ENCODE measurements around the gene DPEP2NB. TPM values are rescaled to one million over a fixed set of nuclear protein-coding genes. Genes with fewer than 3 reads are reported as not detected.
"Not testable (repeated sequence)": the region's sequence is repeated elsewhere in the genome, so short reads cannot be mapped to it uniquely, and the experiment has no call there.

The DPEP2NB gene
- total RNA-seq, 1 donor from 2014 or later, result not detected

DNA sequence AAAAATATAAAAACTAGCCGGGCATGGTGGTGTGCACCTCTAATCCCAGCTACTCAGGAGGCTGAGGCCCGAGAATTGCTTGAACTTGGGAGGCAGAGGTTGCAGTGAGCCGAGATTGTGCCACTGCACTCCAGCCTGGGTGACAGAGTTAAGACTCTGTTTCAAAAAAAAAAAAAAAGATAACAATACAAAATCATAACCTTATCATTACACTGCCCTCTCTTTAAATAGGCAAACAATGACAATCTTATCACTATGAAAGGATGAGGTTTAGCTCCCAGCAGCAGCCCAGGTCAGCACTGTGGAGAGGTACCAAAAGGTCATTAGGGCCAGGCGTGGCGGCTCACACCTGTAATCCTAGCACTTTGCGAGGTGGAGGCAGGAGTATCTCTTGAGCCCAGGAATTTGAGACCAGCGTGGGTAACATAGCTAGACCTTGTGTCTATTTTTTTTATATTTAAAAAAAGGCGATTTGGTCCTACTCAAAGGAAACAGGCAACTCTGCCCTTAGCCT lies 3.5 kb upstream of the DPEP2NB start:
- intact Hi-C loops (cut with micrococcal nuclease), result no loop called here

DNA sequence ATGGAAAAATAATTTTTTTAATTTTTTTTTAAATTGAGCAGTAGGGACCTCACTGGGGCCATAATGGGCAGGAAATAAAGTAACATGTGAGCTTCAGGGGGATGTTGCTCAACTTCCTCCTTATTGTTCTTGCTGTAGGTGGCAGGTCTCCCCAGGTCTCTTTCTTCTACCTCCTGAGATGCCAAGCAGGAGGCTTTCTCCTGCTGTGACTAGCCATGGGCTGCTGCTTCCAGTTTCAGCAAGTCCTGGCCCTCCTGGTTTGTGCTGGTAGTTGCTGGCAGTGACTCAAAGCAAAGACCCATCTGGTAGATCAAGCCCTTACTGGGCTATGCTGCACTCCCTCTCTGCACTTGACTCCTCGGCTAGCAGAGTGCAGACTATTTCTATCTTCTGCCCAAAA lies 2.3 kb downstream of the DPEP2NB start:
- intact Hi-C loops (cut with micrococcal nuclease), result no loop called here

DNA sequence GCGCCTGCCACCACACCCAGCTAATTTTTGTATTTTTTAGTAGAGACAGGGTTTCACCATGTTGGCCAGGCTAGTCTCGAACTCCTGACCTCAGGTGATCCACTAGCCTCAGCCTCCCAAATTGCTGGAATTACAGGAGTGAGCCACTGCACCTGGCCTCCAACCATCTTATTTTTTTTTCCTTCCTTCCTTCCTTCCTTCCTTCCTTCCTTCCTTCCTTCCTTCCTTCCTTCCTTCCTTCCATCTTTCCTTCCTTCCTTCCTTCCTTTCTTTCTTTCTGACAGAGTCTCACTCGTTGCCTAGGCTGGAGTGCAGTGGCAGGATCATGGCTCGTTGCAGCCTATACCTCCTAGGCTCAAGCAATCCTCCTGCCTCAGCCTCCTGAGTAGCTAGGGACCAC lies 5.8 kb downstream of the DPEP2NB start:
- intact Hi-C loops (cut with micrococcal nuclease), result not testable (repeated sequence)

DNA sequence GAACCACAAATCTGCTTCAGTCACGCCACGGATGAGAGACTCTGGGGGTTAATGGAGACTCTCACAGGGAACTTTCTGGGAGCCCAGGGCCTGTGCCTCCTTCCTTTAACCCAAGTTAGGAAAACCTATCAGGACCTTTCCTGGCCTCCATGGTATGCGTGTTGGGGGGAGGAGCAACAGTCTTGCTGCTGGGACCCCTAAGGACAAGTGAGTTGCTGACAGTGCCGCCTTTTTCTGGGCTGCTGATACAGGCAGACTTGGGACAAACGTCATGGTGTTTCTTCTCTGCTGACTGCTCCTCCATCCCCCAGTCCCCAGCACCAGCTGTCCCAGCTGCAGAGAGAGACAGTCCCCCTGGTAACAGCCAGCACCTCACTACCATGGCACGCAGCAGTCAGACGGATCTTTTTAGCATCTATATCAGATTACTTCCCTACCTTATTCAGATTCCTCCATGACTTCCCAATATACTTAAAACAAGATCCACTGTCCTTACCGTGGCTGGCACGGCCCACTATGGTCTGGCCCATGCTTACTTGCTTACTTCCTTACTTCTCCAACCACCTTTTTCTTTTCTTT lies 6.5 kb downstream of the DPEP2NB start:
- intact Hi-C loops (cut with micrococcal nuclease), result no loop called here

DNA sequence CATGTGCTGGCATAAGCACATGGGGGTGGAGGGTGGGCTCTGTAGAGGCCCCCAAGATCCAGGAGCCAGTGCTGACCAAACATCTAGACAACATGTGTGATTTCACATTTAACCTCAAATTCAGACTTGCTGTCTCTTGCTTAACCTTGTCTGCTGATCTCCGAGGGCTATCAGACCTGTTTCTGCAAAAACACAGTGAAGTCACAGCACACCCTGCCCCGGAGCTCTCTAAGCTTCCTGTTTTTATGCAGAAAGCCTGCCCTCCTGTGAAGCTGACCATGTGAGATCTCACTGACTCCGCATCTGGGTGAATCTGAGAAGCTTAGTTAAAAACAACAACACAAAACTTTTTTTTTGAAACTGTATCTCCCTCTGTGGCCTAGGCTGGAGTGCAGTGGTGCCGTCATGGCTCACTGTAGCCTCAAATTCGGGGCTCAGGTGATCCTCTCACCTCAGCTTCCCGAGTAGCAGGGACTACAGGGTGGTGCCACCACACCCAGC lies 9.9 kb downstream of the DPEP2NB start:
- intact Hi-C loops (cut with micrococcal nuclease), result no loop called here

DNA sequence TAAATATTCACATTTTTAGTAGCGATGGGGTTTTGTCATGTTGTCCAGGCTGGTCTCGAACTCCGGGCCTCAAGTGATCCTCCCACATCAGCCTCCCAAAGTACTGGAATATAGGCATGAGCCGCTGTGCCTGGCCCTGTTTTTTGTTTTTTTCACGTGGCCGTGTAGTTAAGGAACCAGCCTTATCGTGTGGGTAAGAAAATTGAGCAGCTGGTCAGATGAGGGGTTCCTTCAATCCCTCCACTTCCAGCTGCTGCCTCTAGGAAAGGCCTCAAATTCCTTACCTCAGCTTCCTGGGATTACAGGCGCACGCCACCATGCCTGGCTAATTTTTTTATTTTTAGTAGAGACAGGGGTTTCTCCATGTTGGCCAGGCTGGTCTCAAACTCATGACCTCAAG lies 10.5 kb downstream of the DPEP2NB start:
- intact Hi-C loops (cut with micrococcal nuclease), result no loop called here

DNA sequence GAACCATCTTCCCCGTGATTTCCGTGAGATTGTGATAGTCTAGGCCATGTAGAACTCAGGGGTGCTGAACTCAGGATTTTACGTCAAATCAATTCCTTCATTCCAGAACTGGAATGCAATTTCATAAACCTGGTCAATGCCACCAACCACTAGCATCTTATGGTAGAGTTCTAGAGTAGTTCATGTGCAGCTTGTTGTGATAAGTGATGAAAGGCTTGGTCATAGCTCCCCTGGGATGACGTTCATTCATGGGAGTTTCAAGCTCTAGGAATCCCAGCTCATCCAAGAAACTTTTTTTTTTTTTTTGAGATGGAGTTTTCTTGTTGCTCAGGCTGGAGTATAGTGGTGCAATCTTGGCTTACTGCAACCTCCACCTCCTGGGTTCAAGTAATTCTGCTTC lies 12.7 kb downstream of the DPEP2NB start:
- intact Hi-C loops (cut with micrococcal nuclease), result no loop called here

DNA sequence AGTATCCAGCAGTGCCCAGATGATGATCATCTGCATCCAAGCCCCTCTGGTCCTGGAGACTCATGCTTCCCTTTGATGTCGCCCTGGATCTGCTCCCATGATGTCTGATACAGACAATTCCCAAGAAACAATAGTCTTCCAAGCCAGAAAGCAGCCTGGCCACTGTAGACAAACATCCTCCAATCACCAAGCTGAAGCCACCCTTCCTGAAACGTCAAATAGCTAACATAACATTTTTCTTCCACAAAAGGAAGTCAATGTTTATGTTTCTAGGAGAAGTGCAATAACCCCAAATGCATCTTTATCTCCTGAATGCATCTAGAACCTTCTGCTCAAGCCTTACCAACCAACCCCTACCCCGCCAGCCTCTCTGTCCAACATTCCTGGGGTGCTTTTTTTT lies 15.3 kb downstream of the DPEP2NB start:
- intact Hi-C loops (cut with micrococcal nuclease), result no loop called here

DNA sequence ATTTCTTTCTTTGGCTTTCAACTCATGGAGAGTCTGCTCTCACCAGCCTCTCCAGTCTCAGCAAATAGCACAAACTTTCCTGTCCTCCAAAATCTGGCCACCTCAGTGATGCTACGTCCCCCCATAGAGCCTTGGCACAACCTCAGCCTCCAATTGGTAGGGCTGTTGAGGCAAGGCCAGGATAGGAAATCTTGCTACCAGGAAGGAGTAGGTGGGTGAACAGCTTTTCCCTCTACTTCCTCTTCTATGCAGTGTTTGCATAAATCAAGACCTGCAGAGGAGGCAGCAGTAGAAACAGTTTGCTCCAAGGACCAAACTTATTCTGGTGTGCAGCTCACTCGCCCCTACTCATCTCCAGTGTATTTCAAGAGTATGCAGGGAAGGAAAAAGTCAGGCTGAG lies 15.7 kb downstream of the DPEP2NB start:
- intact Hi-C loops (cut with micrococcal nuclease), result loop anchor here (10.0 kb wide), 1 partner anchor 1135 kb away; the partner anchor contains the start of genes CHTF8 and UTP4

DNA sequence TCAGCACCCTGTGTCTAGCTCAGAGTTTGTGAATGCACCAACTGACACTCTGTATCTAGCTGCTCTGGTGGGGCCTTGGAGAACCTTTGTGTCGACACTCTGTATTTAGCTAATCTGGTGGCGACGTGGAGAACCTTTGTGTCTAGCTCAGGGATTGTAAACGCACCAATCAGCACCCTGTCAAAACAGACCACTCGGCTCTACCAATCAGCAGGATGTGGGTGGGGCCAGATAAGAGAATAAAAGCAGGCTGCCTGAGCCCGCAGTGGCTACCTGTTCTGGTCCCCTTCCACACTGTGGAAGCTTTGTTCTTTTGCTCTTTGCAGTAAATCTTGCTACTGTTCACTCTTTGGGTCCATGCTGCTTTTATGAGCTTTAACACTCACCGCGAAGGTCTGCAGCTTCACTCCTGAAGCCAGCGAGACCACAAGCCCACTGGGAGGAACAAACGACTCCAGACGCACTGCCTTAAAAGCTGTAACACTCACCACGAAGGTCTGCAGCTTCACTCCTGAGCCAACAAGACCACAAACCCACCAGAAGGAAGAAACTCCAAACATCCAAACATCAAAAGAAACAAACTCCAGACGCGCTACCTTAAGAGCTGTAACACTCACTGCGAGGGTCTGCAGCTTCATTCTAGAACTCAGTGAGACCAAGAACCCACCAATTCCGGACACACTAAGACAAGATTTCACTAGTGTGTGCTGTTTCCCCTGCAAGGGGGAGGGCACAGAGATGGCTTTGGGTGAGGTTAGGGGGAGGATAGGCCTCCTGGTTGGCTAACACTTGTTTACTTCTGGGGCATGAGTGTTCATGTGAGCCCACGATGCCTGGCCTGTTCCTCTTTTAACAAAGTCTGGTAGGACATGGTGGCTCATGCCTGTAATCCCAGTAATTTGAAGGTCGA lies 16.7 kb downstream of the DPEP2NB start, which contains the start of gene DPEP2:
DPEP2 (minus strand) TSS at position 706 of the 910 bp plus-strand sequence. CDS start 6,272 bp downstream, outside the sequence.
- intact Hi-C loops (cut with micrococcal nuclease), result loop anchor here (10.0 kb wide), 1 partner anchor 1136 kb away; the partner anchor contains the start of genes CHTF8 and UTP4

DNA sequence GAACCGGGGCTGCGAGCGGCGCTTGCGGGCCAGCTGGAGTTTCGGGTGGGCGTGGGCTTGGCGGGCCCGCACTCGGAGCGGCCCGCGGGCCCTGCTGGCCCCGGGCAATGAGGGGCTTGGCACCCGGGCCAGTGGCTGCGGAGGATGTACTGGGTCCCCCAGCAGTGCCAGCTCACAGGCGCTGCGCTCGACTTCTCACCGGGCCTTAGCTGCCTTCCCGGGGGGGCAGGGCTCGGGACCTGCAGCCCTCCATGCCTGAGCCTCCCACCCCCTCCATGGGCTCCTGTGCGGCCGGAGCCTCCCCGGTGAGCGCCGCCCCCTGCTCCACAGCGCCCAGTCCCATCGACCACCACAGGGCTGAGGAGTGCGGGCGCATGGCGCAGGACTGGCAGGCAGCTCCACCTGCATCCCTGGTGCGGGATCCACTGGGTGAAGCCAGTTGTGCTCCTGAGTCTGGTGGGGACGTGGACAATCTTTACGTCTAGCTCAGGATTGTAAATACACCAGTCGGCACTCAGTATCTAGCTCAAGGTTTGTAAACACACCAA lies 17.4 kb downstream of the DPEP2NB start:
- intact Hi-C loops (cut with micrococcal nuclease), result loop anchor here (10.0 kb wide), 1 partner anchor 1136 kb away; the partner anchor contains the start of genes CHTF8 and UTP4

DNA sequence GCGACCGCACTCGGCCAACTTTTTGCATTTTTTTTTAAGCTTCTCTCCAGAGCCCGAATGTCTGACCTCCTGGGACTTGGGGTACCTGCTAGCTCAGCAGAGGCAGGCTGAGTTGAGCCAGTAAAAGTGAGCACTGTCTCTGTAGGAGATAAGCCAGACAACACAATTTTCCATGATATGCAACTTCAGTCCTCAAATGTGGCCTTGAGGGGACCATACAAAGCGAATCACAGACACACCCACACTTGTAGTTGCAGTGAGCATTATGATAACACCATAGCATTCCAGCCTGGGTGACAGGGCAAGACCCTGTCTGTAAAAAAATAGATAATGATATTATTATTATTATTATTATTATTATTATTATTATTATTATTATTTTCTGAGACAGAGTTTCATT lies 19.0 kb downstream of the DPEP2NB start:
- intact Hi-C loops (cut with micrococcal nuclease), result loop anchor here (10.0 kb wide), 1 partner anchor 1138 kb away; the partner anchor contains the start of genes CHTF8 and UTP4

DNA sequence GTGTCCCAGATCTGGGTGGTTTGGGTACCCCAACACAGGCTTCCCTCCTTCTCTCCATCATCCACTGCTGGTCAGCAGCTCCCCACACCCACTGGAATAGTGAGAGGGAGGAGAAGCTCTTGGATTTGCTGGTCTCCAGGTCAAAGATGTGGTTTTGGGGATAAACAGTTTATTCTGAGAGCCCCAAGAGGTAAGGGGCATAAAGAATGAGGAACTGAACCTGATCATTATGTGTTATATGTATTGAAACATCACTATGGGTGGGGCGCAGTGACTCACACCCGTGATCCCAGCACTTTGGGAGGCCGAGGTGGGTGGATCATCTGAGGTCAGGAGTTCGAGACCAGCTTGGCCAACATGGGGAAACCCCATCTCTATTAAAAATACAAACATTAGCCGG lies 20.3 kb downstream of the DPEP2NB start:
- intact Hi-C loops (cut with micrococcal nuclease), result loop anchor here (10.0 kb wide), 1 partner anchor 1139 kb away; the partner anchor contains the start of genes CHTF8 and UTP4

DNA sequence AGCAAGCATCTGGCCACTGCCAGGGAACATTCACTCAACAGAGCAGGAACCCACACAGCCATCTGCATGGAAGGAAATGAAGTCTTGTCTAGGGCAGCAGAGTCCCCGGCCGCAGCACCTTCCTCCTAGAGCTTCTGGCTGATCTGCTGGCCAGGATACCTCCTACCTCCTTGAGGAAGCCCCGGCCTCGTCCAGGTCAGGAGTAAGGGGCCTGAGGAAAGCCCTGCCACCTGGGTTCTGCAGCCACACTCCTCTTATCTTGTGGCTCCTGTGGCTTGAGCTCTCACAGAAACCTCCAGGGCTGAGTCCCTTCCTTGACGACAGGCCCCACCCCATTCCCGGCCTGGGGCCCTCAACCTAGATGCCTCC lies 21.7 kb downstream of the DPEP2NB start:
- intact Hi-C loops (cut with micrococcal nuclease), result loop anchor here (10.0 kb wide), 1 partner anchor 1141 kb away; the partner anchor contains the start of genes CHTF8 and UTP4

DNA sequence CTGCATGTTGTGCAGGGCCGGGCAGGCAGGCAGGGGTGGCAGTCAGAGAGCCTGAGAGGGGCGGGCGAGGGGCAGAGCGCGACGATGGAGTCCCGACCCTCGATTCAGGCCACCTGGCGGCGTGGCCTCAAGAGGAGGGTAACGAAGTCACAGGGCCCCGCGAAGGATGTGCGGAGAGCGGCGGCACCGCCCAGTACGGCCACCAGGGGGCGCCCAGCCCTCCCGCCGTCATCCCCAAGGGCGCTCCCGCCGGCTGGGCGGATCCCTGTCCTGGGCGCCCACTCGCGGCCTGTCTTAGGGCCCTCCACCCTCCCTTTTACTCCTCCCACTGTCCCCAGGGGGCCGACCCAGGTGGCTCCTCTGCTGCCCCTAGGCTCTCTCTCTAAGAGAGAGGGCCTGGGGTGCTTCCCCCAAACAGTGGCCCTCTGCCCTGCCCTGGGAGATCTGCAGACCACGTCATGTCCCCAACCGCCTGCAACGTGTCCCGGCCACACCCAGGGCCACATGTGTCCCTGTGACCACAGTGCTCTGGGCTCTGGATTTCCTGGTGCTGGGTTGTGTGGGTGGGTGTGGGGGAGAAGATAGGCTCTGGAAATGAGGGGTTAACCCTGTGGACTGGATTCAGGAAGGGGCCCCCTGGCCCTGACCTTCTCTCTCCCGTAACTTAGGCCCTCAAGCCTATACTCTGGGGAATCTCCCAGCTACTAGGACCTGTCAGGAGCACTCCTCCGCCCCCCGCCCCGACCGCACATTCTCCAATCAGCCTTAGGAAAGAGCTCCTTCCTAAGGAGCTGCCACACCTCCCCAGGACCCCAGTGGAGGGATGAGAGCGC lies 22.3 kb downstream of the DPEP2NB start:
- intact Hi-C loops (cut with micrococcal nuclease), result loop anchor here (1.0 to 10.0 kb wide), 5 partner anchors 30 to 1141 kb away; partner anchors contain the start of genes CHTF8, DDX28, DUS2 and PSMB10

DNA sequence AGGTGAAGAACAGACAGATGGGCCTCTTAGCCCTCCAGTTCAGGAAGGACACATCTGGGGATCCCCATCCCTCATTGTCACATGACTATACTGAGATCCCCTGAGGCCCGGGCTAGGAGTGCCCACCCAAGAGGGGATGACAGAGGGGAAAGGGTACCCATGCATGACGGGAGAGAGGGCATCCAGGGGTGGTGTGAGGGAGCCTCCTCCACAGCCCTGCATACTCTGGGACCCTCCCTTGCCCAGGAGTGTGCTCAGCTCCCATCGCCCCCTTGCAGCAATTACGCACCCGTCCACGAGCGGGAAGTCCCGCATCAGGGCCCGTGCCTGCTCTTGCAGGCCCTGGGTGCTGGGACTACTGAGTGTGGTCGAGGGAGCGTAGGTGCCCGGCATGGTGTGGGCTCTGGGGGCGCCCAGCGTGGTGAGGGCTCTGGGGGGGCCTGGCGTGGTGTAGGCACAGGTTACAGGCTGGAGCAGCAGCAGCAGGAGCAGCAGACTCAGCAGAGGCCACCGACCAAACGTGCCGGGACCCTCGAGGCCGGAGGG lies 23.0 kb downstream of the DPEP2NB start:
- intact Hi-C loops (cut with micrococcal nuclease), result loop anchor here (1.0 to 10.0 kb wide), 5 partner anchors 31 to 1142 kb away; partner anchors contain the start of genes CHTF8, DDX28, DUS2 and PSMB10

DNA sequence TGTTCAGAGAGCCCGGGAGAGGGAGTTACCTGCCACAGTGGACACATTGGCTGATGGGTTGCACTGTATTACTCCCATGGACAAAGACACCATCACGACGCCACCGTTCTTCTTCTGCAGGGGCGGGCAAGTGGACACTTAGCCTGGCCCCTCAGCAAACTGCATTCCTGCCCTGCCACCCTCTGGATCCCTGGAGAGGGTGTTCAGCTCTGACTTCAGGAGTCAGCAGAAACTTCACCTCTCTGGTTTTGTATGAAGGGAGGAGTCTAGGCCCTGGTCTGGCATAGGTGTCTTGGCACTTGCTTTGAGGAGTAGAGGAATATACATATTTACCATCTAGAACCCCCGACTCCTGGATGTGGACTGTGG lies 25.7 kb downstream of the DPEP2NB start:
- intact Hi-C loops (cut with micrococcal nuclease), result loop anchor here (10.0 kb wide), 1 partner anchor 1145 kb away; the partner anchor contains the start of genes CHTF8 and UTP4

DNA sequence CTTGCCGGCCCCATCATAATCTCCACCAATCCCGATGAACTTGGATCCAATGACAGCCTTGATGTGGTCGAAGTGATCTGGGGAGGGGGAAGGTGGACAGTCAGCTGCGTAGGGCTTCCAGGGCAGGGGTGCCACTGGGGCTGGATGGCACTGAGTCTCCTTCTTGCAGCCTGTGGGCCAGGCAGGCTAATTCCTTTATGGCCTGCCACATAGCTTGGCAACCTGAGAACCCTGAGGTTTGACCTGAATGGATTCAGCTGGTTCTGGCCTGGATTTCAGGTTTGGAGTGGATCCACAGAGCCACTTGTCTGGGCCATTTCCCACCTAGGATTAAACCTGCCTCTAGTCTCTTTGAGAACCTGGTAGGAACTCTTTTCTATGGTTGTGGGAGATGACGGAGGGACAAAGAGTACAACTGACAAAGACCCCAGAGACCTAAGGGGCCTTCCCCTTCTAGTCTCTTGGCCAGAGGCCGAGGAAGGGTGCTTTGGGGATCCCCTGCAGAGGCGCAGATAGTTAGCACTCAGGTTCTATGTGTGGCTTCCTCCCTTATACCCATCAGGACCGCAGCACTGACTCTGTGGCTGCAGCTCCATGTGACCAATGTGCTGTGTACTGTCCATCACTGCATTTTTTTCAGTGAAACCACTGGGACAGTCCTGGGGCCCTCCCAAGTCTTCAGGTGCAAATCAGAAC lies 26.2 kb downstream of the DPEP2NB start:
- intact Hi-C loops (cut with micrococcal nuclease), result loop anchor here (10.0 kb wide), 1 partner anchor 1145 kb away; the partner anchor contains the start of genes CHTF8 and UTP4

DNA sequence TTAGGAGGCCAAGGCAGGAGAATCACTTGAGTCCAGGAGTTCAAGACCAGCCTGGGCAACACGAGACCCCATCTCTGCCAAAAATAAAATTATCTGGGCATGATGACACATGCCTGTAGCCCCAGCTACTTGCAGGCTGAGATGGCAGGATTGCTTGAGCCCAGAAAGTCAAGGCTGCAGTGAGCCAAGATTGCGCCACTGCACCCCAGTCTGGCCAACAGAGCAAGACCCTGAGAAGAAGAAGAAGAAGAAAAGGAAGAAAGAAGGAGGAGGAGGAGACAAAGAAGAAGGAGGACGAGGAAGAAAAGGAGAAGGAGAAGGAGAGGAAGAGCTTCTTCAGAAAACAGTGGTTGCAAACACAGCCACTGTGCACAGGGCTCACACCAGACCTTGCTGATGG lies 27.0 kb downstream of the DPEP2NB start:
- intact Hi-C loops (cut with micrococcal nuclease), result no loop called here

Data from T-helper 2 cell treated with Interferon-gamma antibody and Interleukin-4, amounts not matched to agents 100 ng/mL and 5 ng/mL, for 36 hours (primary cell).